Cardiac fibroblast (primary cell): ENCODE results near the gene AOC3.
A peak's percentile ranks its signal among the peaks of the same experiment; 100 is the strongest.

Experiments
- DNase-seq, 2 donors: peaks; one replicate each; pipeline versions ENCODE4 v3.0.0 to v3.0.0-alpha.2; 2010; ENCODE audit warnings: low read depth in 2 of 2
- H3K4me3 ChIP-seq, 2 donors: replicated peaks in 1 of 2; 1 replicate in 1 of 2; 2 replicates in 1 of 2; pipeline ENCODE4 v1.5.1; 2011; ENCODE audit warnings: low read depth in 2 of 2, low read length in 2 of 2, mild to moderate bottlenecking in 2 of 2, moderate library complexity in 1 of 2
- CTCF ChIP-seq: IDR thresholded peaks from one replicate; pipeline ENCODE4 v1.5.1; 2011; ENCODE audit warnings: low read depth, mild to moderate bottlenecking, low read length, inconsistent platforms

Gene AOC3

GRCh38 chr17:42832213-42832933 lies 18.6 kb upstream of the AOC3 start:
- peak overlapping the region; percentile 93 to 95 for H3K4me3 ChIP-seq
- no peak for TF ChIP-seq CTCF
- no peak for DNase-seq

GRCh38 chr17:42832934-42833766 lies 17.8 kb upstream of the AOC3 start, which contains the start of gene PSME3:
Gene PSME3 (plus strand): TSS chr17:42833397. CDS start chr17:42833632, 235 bp downstream.
- DNase-seq: peak; percentile 84 to 91
- TF ChIP-seq CTCF: no peak
- peak within 1 kb of the TSS; percentile 93 to 95 for H3K4me3 ChIP-seq

GRCh38 chr17:42833767-42834422 lies 17.1 kb upstream of the AOC3 start:
- TF ChIP-seq CTCF: no peak
- no peak for DNase-seq
- H3K4me3 ChIP-seq: peak overlapping the region; percentile 93 to 95

GRCh38 chr17:42835732-42836131 lies 15.3 kb upstream of the AOC3 start:
- no peak for DNase-seq
- no peak for TF ChIP-seq CTCF
- no peak overlapping the region for H3K4me3 ChIP-seq

GRCh38 chr17:42841975-42842685 lies 8.9 kb upstream of the AOC3 start:
- no peak overlapping the region for H3K4me3 ChIP-seq
- TF ChIP-seq CTCF: no peak
- DNase-seq: no peak

- peak; percentile 99 for TF ChIP-seq CTCF
- no peak overlapping the region for H3K4me3 ChIP-seq
- DNase-seq: peak; percentile 82 to 85
Observed at GRCh38 chr17:42843358-42843934, 7.6 kb upstream of the AOC3 start.
